B cell (primary cell): Measurements from ENCODE around the gene EIF3D. TPM values are rescaled to one million over a fixed set of nuclear protein-coding genes. Genes with fewer than 3 reads are reported as not detected.

Experiments
- ATAC-seq: fragments of 200-7000 bp; cut with Tn5 transposase; one replicate; pipeline ENCODE4 v1.10.0; 2021; ENCODE audit warnings: low read depth, mild to moderate bottlenecking, moderate number of reproducible peaks, moderate library complexity
- CTCF ChIA-PET: fragments of 350-600 bp; sonication (Branson Sonifier 250); formaldehyde crosslinking; loops from one replicate; lab custom pipeline; 2021; ENCODE audit warnings: antibody characterized with exemption, inconsistent platforms; lab: Charles Lee
- POLR2A ChIA-PET: fragments of 350-600 bp; sonication (Branson Sonifier 250); formaldehyde crosslinking; loops from one replicate; lab custom pipeline; 2021; ENCODE audit warnings: antibody characterized with exemption; lab: Charles Lee
- DNase-seq: peaks from one replicate; pipeline ENCODE4 v3.0.0; 2013
- H2AFZ ChIP-seq: 2 replicates; pipeline ENCODE4 v1.6.1; 2012; ENCODE audit warnings: mild to moderate bottlenecking, low read depth, low read length; ENCODE audit not compliant: insufficient read depth, poor library complexity, severe bottlenecking
- H3K27ac ChIP-seq, 2 donors: 1 replicate in 1 of 2; 2 replicates in 1 of 2; pipeline ENCODE4 v1.5.1; 2012 to 2013; ENCODE audit warnings: low read length in 2 of 2, mild to moderate bottlenecking in 2 of 2, moderate library complexity in 1 of 2
- H3K27me3 ChIP-seq, 4 experiments: fragments of 200-600 bp in 1 of 4; sonication (generic) in 1 of 4; replicated peaks in 1 of 4; 1 replicate in 2 of 4; 2 replicates in 2 of 4; pipeline versions ENCODE4 v1.6.1 to v1.7.0; 2013 to 2016; ENCODE audit warnings: low read length in 3 of 4, mild to moderate bottlenecking in 2 of 4, mixed read lengths in 1 of 4, moderate library complexity in 1 of 4; ENCODE audit not compliant: insufficient read depth in 4 of 4, control insufficient read depth in 3 of 4; ENCODE audit errors: control extremely low read depth in 1 of 4
- H3K36me3 ChIP-seq, 2 experiments: replicated peaks in 1 of 2; 1 replicate in 1 of 2; 2 replicates in 1 of 2; pipeline versions ENCODE4 v1.6.1 to v1.7.1; 2013; ENCODE audit warnings: low read length in 1 of 2; ENCODE audit not compliant: insufficient read depth in 2 of 2, control insufficient read depth in 1 of 2; ENCODE audit errors: control extremely low read depth in 1 of 2, extremely low read depth in 1 of 2
- H3K4me1 ChIP-seq, 2 donors: fragments of 200-600 bp in 1 of 2; sonication (generic) in 1 of 2; 1 replicate in 1 of 2; 2 replicates in 1 of 2; pipeline versions ENCODE4 v1.5.1 to v1.6.1; 2013 to 2017; ENCODE audit warnings: low read length in 2 of 2; ENCODE audit not compliant: control insufficient read depth in 2 of 2, insufficient read depth in 2 of 2
- H3K4me2 ChIP-seq: replicated peaks from 2 replicates; pipeline ENCODE3; 2012; ENCODE audit warnings: mild to moderate bottlenecking, low read depth, low read length; ENCODE audit not compliant: poor library complexity, severe bottlenecking
- H3K4me3 ChIP-seq, 5 experiments: fragments of 200-600 bp in 1 of 5; sonication (generic) in 1 of 5; 1 replicate in 3 of 5; 2 replicates in 2 of 5; pipeline versions ENCODE4 v1.5.1 to v1.7.0; 2011 to 2016; ENCODE audit warnings: low read length in 4 of 5, mild to moderate bottlenecking in 4 of 5, low read depth in 2 of 5, control low read depth in 1 of 5, moderate library complexity in 1 of 5; ENCODE audit not compliant: insufficient read depth in 1 of 5; ENCODE audit errors: control extremely low read depth in 1 of 5, extremely low read depth in 1 of 5
- H3K79me2 ChIP-seq: fragments of 200-600 bp; sonication (generic); one replicate; pipeline ENCODE4 v1.6.0; 2016; ENCODE audit warnings: low read length; ENCODE audit not compliant: control insufficient read depth, insufficient read depth
- H3K9ac ChIP-seq: fragments of 200-600 bp; sonication (generic); 2 replicates; pipeline ENCODE4 v1.6.1; 2017; ENCODE audit warnings: mild to moderate bottlenecking, low read length, moderate library complexity
- H3K9me3 ChIP-seq, 3 donors: one replicate each; pipeline versions ENCODE4 v1.6.1 to v1.7.1; 2013; ENCODE audit warnings: low read length in 2 of 3; ENCODE audit not compliant: control insufficient read depth in 2 of 3, insufficient read depth in 1 of 3; ENCODE audit errors: control extremely low read depth in 1 of 3
- H4K20me1 ChIP-seq: 2 replicates; pipeline ENCODE4 v1.6.0; 2012; ENCODE audit warnings: mild to moderate bottlenecking, low read length; ENCODE audit not compliant: insufficient read depth, control insufficient read depth, poor library complexity, severe bottlenecking
- H3K27ac Mint-ChIP-seq: one replicate; pipeline ENCODE4 v1.8.0; 2021; ENCODE audit warnings: mixed read lengths
- H3K27me3 Mint-ChIP-seq: one replicate; pipeline ENCODE4 v1.8.0; 2021; ENCODE audit warnings: mixed read lengths
- H3K4me1 Mint-ChIP-seq: one replicate; pipeline ENCODE4 v1.8.0; 2021; ENCODE audit warnings: mixed read lengths
- H3K4me3 Mint-ChIP-seq: one replicate; pipeline ENCODE4 v1.8.0; 2021; ENCODE audit warnings: mixed read lengths
- H3K9me3 Mint-ChIP-seq: one replicate; pipeline ENCODE4 v1.8.0; 2022; ENCODE audit warnings: mixed read lengths; ENCODE audit not compliant: insufficient read depth
- EZH2 ChIP-seq: IDR thresholded peaks from 2 replicates; pipeline ENCODE4 v1.6.1; 2012; ENCODE audit warnings: borderline replicate concordance, low read depth, mild to moderate bottlenecking, moderate library complexity, low read length; ENCODE audit not compliant: insufficient read depth, poor library complexity, severe bottlenecking
- WGBS: methylation state at CpG from one replicate; pipeline ENCODE4 v1.1.5; 2013; ENCODE audit warnings: missing lambda C conversion rate; ENCODE audit not compliant: insufficient coverage; 5-methylcytosine and 5-hydroxymethylcytosine counted together
- intact Hi-C: fragments of 100-400 bp; cut with micrococcal nuclease; formaldehyde crosslinking; loops from one replicate; pipeline ENCODE4 v1.10.0; 2022
- polyA plus RNA-seq: library from polyadenylated mRNA; depleted of rRNA; stranded (reverse); fragments of >200 nt; gene quantifications from 2 replicates; pipeline ENCODE4 v1.2.3, GENCODE V29; 2012
- total RNA-seq, 2 donors: library from RNA; stranded (reverse); fragments of 120-200 nt in 1 of 2; gene quantifications; 1 replicate in 1 of 2; 2 replicates in 1 of 2; pipeline versions ENCODE4 v1.2.3 to v1.2.4, GENCODE V29; 2013 to 2022
- TF ChIP-seq, protein P1 (sequence below): fragments of 200-600 bp; IDR thresholded peaks from one replicate; pipeline ENCODE4 v1.8.0; 2022; ENCODE audit warnings: antibody characterized with exemption, mild to moderate bottlenecking

The EIF3D gene
- total and polyA plus RNA-seq, 2 donors (not counting 1 experiment from before 2014, with no cell fraction given) = 274 to 324 TPM

DNA sequence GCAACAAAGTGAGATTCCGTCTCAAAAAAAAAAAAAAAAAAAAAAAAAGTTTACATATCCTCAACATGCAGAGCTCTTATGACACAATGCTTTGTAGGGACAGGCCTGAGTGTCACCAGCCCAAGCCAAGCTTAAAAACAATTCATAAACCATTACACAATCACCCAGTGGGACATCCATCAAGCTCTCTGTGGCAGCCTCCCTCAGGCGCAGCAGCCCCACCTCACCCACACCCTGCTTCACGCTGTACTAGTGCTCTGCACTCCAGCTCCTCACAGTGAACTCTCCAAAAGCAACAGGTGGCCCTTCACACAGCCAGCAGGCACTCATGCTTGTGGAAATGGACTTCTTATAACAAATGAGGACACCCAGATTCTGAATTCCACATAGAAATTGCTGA lies 18.6 kb downstream of the EIF3D start:
- ATAC-seq (no peak), DNase-seq (no peak)
- H3K4me2 ChIP-seq = no peak overlapping the region
- 100% methylated on average over 2 of the region's 3 CpGs for WGBS
- no peak overlapping the region for H2AFZ ChIP-seq
- Mint-ChIP-seq H3K4me1 (peaks cover 11% of the 10 kb centered on the region), H3K4me3 (no peak overlapping the region), H3K27ac (peak overlapping the region; percentile 54), H3K9me3 (no peaks in the 10 kb centered on the region), H3K27me3 (no peaks in the 10 kb centered on the region)
- POLR2A ChIA-PET = interaction anchor here (0.7 to 1.6 kb wide), 3 partner anchors 14 to 28 kb away, joined by 3 to 6 read pairs (median 3); partner anchors contain the start of genes EIF3D and TXN2
- peaks cover 7% of the 10 kb centered on the region for H4K20me1 ChIP-seq
- intact Hi-C loops = no loop called here
- H3K4me1 ChIP-seq = peaks cover 10 to 13% of the 10 kb centered on the region in 2 donors
- no peaks in the 10 kb centered on the region for H3K27me3 ChIP-seq
- peaks cover 8 to 53% of the 10 kb centered on the region in 2 experiments for H3K36me3 ChIP-seq
- no peak overlapping the region for H3K9ac ChIP-seq
- no peaks in the 10 kb centered on the region for H3K79me2 ChIP-seq
- TF ChIP-seq, protein P1, sequence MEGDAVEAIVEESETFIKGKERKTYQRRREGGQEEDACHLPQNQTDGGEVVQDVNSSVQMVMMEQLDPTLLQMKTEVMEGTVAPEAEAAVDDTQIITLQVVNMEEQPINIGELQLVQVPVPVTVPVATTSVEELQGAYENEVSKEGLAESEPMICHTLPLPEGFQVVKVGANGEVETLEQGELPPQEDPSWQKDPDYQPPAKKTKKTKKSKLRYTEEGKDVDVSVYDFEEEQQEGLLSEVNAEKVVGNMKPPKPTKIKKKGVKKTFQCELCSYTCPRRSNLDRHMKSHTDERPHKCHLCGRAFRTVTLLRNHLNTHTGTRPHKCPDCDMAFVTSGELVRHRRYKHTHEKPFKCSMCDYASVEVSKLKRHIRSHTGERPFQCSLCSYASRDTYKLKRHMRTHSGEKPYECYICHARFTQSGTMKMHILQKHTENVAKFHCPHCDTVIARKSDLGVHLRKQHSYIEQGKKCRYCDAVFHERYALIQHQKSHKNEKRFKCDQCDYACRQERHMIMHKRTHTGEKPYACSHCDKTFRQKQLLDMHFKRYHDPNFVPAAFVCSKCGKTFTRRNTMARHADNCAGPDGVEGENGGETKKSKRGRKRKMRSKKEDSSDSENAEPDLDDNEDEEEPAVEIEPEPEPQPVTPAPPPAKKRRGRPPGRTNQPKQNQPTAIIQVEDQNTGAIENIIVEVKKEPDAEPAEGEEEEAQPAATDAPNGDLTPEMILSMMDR = no peak
- TF ChIP-seq EZH2 = no peak
- CTCF ChIA-PET = interaction anchor here (0.8 to 3.2 kb wide), 13 partner anchors 9 to 467 kb away, joined by 3 to 20 read pairs (median 5); no protein-coding TSS in a partner anchor
- no peak overlapping the region for H3K27ac ChIP-seq
- peaks cover 0 to 10% (median 0%) of the 10 kb centered on the region in 3 donors for H3K9me3 ChIP-seq
- H3K4me3 ChIP-seq = no peak overlapping the region

DNA sequence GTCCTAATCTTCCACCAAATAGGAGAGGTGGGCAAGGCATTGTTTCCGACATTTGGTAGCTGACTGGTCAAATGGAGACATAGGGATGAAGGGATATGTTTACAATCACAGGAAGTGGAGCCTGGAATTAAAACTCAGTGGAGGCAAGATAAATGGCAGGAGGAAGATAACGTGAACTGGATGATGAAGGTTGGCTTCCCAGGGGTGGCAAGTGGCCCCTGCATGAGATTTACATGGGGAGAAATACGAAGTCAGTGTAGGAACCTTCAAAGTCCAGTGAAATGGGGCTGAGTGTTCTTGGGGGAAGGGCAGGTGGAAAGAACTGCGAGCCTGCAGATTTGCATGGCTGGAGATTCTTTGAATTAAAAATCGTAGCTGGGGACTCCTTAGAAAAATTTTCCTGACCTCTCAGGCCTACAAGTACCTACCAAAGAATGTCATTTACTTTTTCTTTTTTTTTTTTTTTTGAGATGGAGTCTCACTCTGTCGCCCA lies 21.4 kb downstream of the EIF3D start:
- Mint-ChIP-seq H3K4me1 (peaks cover 11% of the 10 kb centered on the region), H3K9me3 (no peaks in the 10 kb centered on the region), H3K27me3 (no peaks in the 10 kb centered on the region), H3K4me3 (peak overlapping the region; percentile 77), H3K27ac (peak overlapping the region; percentile 23)
- no peak for DNase-seq
- peak overlapping the region; percentile 74 for H3K9ac ChIP-seq
- H3K79me2 ChIP-seq = no peaks in the 10 kb centered on the region
- H2AFZ ChIP-seq = peak overlapping the region; percentile 71
- H3K4me2 ChIP-seq = peak overlapping the region; percentile 92
- ChIA-PET CTCF (interaction anchor here (0.8 to 1.8 kb wide), 5 partner anchors 14 to 37 kb away, joined by 3 to 5 read pairs (median 4); no protein-coding TSS in a partner anchor), POLR2A (interaction anchor here (1.0 to 1.9 kb wide), 5 partner anchors 10 to 25 kb away, joined by 3 to 12 read pairs (median 6); partner anchors contain the start of gene EIF3D)
- peaks cover 10 to 13% of the 10 kb centered on the region in 2 donors for H3K4me1 ChIP-seq
- H3K36me3 ChIP-seq = peaks cover 4 to 26% of the 10 kb centered on the region in 2 experiments
- intact Hi-C loops = loop anchor here (1.0 to 2.0 kb wide), 2 partner anchors 21 to 26 kb away; partner anchors contain the start of genes EIF3D and TXN2
- no peak for TF ChIP-seq EZH2
- TF ChIP-seq, protein P1 = no peak
- 82% methylated on average over 3 of the region's 6 CpGs for whole genome bisulfite sequencing
- no peaks in the 10 kb centered on the region for H4K20me1 ChIP-seq
- H3K27ac ChIP-seq = no peak overlapping the region
- H3K4me3 ChIP-seq = peak overlapping the region in 3 of 5 experiments; percentile 29 to 80 (median 60)
- peaks cover 0 to 10% (median 0%) of the 10 kb centered on the region in 3 donors for H3K9me3 ChIP-seq
- no peaks in the 10 kb centered on the region for H3K27me3 ChIP-seq
- no peak for ATAC-seq
